ENCODE measurements around the gene PCBD2. TPM values are rescaled to one million over a fixed set of nuclear protein-coding genes. Genes with fewer than 3 reads are reported as not detected.

PCBD2 gene
- total RNA-seq, 1 experiment from 2014 or later, result 10.9 TPM

GRCh38 chr5:134943547-134943946, 38.6 kb downstream of the PCBD2 start:
- Histone ChIP-seq H3K4me2 (ENCODE audit: low read length) (no peak overlapping the region), H3K27ac (ENCODE audit: low read depth, low read length) (no peak overlapping the region), H3K79me2 (ENCODE audit: insufficient read depth, low read length) (no peaks in the 10 kb centered on the region), H3K36me3 (ENCODE audit: control insufficient read depth in 1 of 2, insufficient read depth in 2 of 2, low read length in 2 of 2) (no peaks in the 10 kb centered on the region), H3K9me3 (ENCODE audit: control insufficient read depth in 1 of 2, insufficient read depth in 1 of 2, low read depth in 1 of 2, low read length in 2 of 2) (no peaks in the 10 kb centered on the region), H3K4me3 (replicated peaks in 1 of 2; ENCODE audit: low read depth in 1 of 2, low read length in 2 of 2) (no peak overlapping the region), H3K9me2 (ENCODE audit: insufficient read depth) (no peaks in the 10 kb centered on the region), H3K4me1 (ENCODE audit: control insufficient read depth in 1 of 2, insufficient read depth in 2 of 2, low read length in 2 of 2) (no peaks in the 10 kb centered on the region), H2AFZ (ENCODE audit: low read depth, low read length, poor library complexity, severe bottlenecking) (no peak overlapping the region), H4K20me1 (ENCODE audit: insufficient read depth) (no peaks in the 10 kb centered on the region; the same call in 1 of the 2 replicates), H3K27me3 (ENCODE audit: insufficient read depth, low read length) (no peaks in the 10 kb centered on the region), H3K9ac (ENCODE audit: low read length) (no peak overlapping the region)
- RAD21 ChIA-PET (ENCODE audit: low non-redundant PET in 1 of 2, low total read pairs in 2 of 2, uncharacterized antibody in 2 of 2, unreplicated experiment in 2 of 2), result no interaction called here
- CTCF ChIA-PET, result no interaction called here
- TF ChIP-seq ZNF274 (IDR thresholded peaks at IDR 0.05; ENCODE audit: low read depth, low read length) (no peak), SP1 (IDR thresholded peaks at IDR 0.05; ENCODE audit: low read depth) (no peak), ELF1 (IDR thresholded peaks at IDR 0.05; ENCODE audit: borderline replicate concordance, low read depth) (no peak), REST (IDR thresholded peaks at IDR 0.05; ENCODE audit: low read depth) (no peak), CBX3 (IDR thresholded peaks at IDR 0.05; ENCODE audit: low read depth) (no peak), ATF3 (IDR thresholded peaks at IDR 0.05) (no peak), POLR2AphosphoS5 (IDR thresholded peaks at IDR 0.05; ENCODE audit: low read depth, low read length) (no peak), SIN3A (IDR thresholded peaks at IDR 0.05; ENCODE audit: low read depth) (no peak), JUND (IDR thresholded peaks at IDR 0.05) (no peak), ZBTB33 (IDR thresholded peaks at IDR 0.05; ENCODE audit: extremely low read depth, insufficient replicate concordance, low read length) (no peak), TCF7L2 (IDR thresholded peaks at IDR 0.05; ENCODE audit: borderline replicate concordance, extremely low read depth, insufficient read depth, insufficient read length) (no peak), RAD21 (IDR thresholded peaks at IDR 0.05; ENCODE audit: low read depth) (no peak), CTCF (IDR thresholded peaks at IDR 0.05 in 2 of 3, conservative IDR thresholded peaks at IDR 0.05 in 1 of 3; ENCODE audit: borderline replicate concordance in 1 of 3, insufficient read depth in 1 of 3, low read depth in 2 of 3, low read length in 2 of 3) (no peak)
- POLR2A ChIA-PET, result no interaction called here
- DNase-seq (ENCODE audit: low read depth, low spot score), result no peak
- no peak for ATAC-seq
- intact Hi-C loops (cut with micrococcal nuclease), result no loop called here
- BruUV-seq (replicated peaks), result no TSS peak

Data from HCT116 (cell line).